HG03039 (cell line): ENCODE results near the gene SLC25A1.

Experiments
- ATAC-seq: cut with Tn5 transposase; IDR thresholded peaks from one replicate; pipeline ENCODE4 v1.9.1; 2021; ENCODE audit warnings: mild to moderate bottlenecking, moderate library complexity; ENCODE audit not compliant: unreplicated experiment

Gene SLC25A1

DNA sequence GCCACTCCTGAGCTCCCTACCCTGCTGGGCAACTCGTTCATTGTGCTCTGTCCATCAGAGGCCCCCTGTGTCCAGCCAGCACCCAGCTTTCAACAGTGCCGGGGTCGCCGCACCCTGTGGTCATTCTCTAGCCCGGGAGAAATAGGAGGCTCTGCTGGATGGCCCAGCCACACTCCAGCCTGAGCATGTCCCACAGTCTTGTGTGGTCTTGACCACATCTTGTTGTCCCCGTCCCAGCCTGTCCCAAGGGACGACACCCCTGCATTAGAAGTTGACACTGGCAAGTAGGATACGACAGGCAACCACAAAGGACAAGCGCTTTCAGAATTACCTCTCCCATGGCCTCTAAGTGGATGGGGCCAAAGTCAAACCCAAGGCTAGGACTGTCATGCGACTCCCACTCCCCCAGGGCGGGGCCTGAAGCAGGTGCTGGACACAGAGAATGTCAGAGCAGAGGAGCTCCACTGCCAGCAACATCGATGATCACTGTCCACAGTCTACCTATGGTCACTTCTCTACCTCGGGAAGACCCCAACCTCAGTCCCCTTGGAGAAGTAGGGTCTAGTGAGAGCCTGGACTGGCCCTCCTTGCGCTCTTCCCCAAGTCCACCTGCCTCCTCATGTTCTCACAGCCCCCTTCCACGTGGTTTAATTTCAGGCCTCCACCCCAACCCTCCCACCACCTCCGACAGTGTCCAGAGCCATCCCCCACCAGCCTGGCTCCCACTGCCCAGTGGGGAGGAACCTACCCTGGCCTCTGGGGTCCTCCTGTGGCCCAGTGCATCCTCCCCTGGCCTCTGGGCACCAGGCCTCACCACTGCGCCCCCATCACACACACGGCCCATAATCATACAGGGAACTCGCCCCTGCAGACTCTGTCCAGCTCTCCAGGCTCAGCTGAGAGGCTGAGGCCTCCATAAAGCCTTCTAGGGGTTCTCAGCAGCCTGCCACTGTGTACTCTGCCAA is 51.9 kb downstream of the SLC25A1 start:
- ATAC-seq, result no peak
